ENCODE data around the gene ASIC2. TPM values are rescaled to one million over a fixed set of nuclear protein-coding genes. Genes with fewer than 3 reads are reported as not detected.

Gene ASIC2
- total RNA-seq, 1 experiment from 2014 or later, result not detected

- Mint-ChIP-seq H3K36me3 (ENCODE audit: insufficient read depth, unreplicated experiment) (no peaks in the 10 kb centered on the region), H3K27ac (ENCODE audit: unreplicated experiment) (no peak overlapping the region), H3K9me3 (ENCODE audit: unreplicated experiment) (peaks cover 3% of the 10 kb centered on the region), H3K4me3 (ENCODE audit: unreplicated experiment) (no peak overlapping the region), H3K27me3 (ENCODE audit: insufficient read depth, unreplicated experiment) (peaks cover 17% of the 10 kb centered on the region), H3K4me1 (ENCODE audit: low read depth, unreplicated experiment) (no peaks in the 10 kb centered on the region)
- Histone ChIP-seq H3K9me3 (no peaks in the 10 kb centered on the region), H3K27me3 (replicated peaks; ENCODE audit: control insufficient read depth, insufficient read depth, low read length) (no peaks in the 10 kb centered on the region), H3K4me1 (no peaks in the 10 kb centered on the region), H3K36me3 (ENCODE audit: control insufficient read depth, insufficient read depth, low read length) (no peaks in the 10 kb centered on the region), H3K4me3 (ENCODE audit: low read depth, low read length) (no peak overlapping the region)
- ChIA-PET POLR2A (no interaction called here), CTCF (interaction anchor here (0.6 kb wide), 1 partner anchor 165 kb away, joined by 4 read pairs; no protein-coding TSS in a partner anchor)
- intact Hi-C loops (cut with micrococcal nuclease; ENCODE audit: unreplicated experiment), result no loop called here
- TF ChIP-seq CTCF (IDR thresholded peaks at IDR 0.05; ENCODE audit: insufficient read depth in 1 of 2, low read depth in 1 of 2, low read length in 1 of 2, severe bottlenecking in 1 of 2, unreplicated experiment in 1 of 2), result no peak
- BruUV-seq (replicated peaks), result no TSS peak
- no peak for DNase-seq
Observed at GRCh38 chr17:33040461-33040860, 252.6 kb downstream of the ASIC2 start.

GRCh38 chr17:33039874-33040273 lies 253.2 kb downstream of the ASIC2 start:
- no peaks in the 10 kb centered on the region for H3K4me1 Mint-ChIP-seq (ENCODE audit: low read depth, unreplicated experiment)
- TF ChIP-seq CTCF (IDR thresholded peaks at IDR 0.05; ENCODE audit: insufficient read depth in 1 of 2, low read depth in 1 of 2, low read length in 1 of 2, severe bottlenecking in 1 of 2, unreplicated experiment in 1 of 2), result no peak
- no peak overlapping the region for H3K27ac Mint-ChIP-seq (ENCODE audit: unreplicated experiment)
- peaks cover 9% of the 10 kb centered on the region for H3K9me3 Mint-ChIP-seq (ENCODE audit: unreplicated experiment)
- Histone ChIP-seq H3K4me1 (no peaks in the 10 kb centered on the region), H3K27me3 (replicated peaks; ENCODE audit: control insufficient read depth, insufficient read depth, low read length) (no peaks in the 10 kb centered on the region), H3K36me3 (ENCODE audit: control insufficient read depth, insufficient read depth, low read length) (no peaks in the 10 kb centered on the region), H3K9me3 (peaks cover 3% of the 10 kb centered on the region; the same call in 1 of the 2 replicates), H3K4me3 (ENCODE audit: low read depth, low read length) (no peak overlapping the region)
- no peaks in the 10 kb centered on the region for H3K36me3 Mint-ChIP-seq (ENCODE audit: insufficient read depth, unreplicated experiment)
- BruUV-seq (replicated peaks), result no TSS peak
- intact Hi-C loops (cut with micrococcal nuclease; ENCODE audit: unreplicated experiment), result no loop called here
- ChIA-PET POLR2A (no interaction called here), CTCF (no interaction called here)
- H3K4me3 Mint-ChIP-seq (ENCODE audit: unreplicated experiment), result no peak overlapping the region
- peaks cover 16% of the 10 kb centered on the region for H3K27me3 Mint-ChIP-seq (ENCODE audit: insufficient read depth, unreplicated experiment)
- no peak for DNase-seq

- POLR2A ChIA-PET, result no interaction called here
- no TSS peak for BruUV-seq (replicated peaks)
- peak in 1 of 2 experiments; percentile 37 for DNase-seq
Observed at GRCh38 chr17:33038740-33039139, 254.4 kb downstream of the ASIC2 start.

More at GRCh38 chr17:33038740-33039139, 254.4 kb downstream of the ASIC2 start:
- CTCF ChIA-PET, result no interaction called here
- peaks cover 13% of the 10 kb centered on the region for H3K27me3 Mint-ChIP-seq (ENCODE audit: insufficient read depth, unreplicated experiment)
- H3K27ac Mint-ChIP-seq (ENCODE audit: unreplicated experiment), result no peak overlapping the region
- no peaks in the 10 kb centered on the region for H3K27me3 ChIP-seq (replicated peaks; ENCODE audit: control insufficient read depth, insufficient read depth, low read length)
- no peak overlapping the region for H3K4me3 ChIP-seq (ENCODE audit: low read depth, low read length)
- H3K4me1 Mint-ChIP-seq (ENCODE audit: low read depth, unreplicated experiment), result no peaks in the 10 kb centered on the region
- intact Hi-C loops (cut with micrococcal nuclease; ENCODE audit: unreplicated experiment), result no loop called here
- H3K36me3 Mint-ChIP-seq (ENCODE audit: insufficient read depth, unreplicated experiment), result no peaks in the 10 kb centered on the region
- peak; percentile 58 to 63 for TF ChIP-seq CTCF (IDR thresholded peaks at IDR 0.05; ENCODE audit: insufficient read depth in 1 of 2, low read depth in 1 of 2, low read length in 1 of 2, severe bottlenecking in 1 of 2, unreplicated experiment in 1 of 2)
- H3K9me3 ChIP-seq, result peaks cover 6% of the 10 kb centered on the region
- no peaks in the 10 kb centered on the region for H3K36me3 ChIP-seq (ENCODE audit: control insufficient read depth, insufficient read depth, low read length)
- no peaks in the 10 kb centered on the region for H3K4me1 ChIP-seq
- H3K9me3 Mint-ChIP-seq (ENCODE audit: unreplicated experiment), result peaks cover 20% of the 10 kb centered on the region
- H3K4me3 Mint-ChIP-seq (ENCODE audit: unreplicated experiment), result no peak overlapping the region

All from Caco-2 (cell line).